GM23338 (cell line): ENCODE data around the gene SLC25A13. TPM values are rescaled to one million over a fixed set of nuclear protein-coding genes. Genes with fewer than 3 reads are reported as not detected.

ENCODE experiments used
- ATAC-seq: fragments of 200-7000 bp; cut with Tn5 transposase; 3 replicates; pipeline ENCODE4 v1.9.1; 2020
- DNase-seq: peaks from one replicate; pipeline ENCODE4 v3.0.0-alpha.2; 2015; ENCODE audit warnings: low spot score
- H2AFZ ChIP-seq: fragments of 200-600 bp; sonication (generic); 2 replicates; pipeline ENCODE4 v1.8.0; 2016; ENCODE audit warnings: antibody characterized with exemption, mild to moderate bottlenecking, moderate library complexity
- H3F3A ChIP-seq: fragments of 200-600 bp; sonication (generic); replicated peaks from 2 replicates; pipeline ENCODE4 v1.8.0; 2017; ENCODE audit warnings: antibody characterized with exemption, mixed run types, low read depth
- H3K27ac ChIP-seq: fragments of 200-600 bp; sonication (generic); 2 replicates; pipeline ENCODE4 v1.6.1; 2016; ENCODE audit warnings: low read depth
- H3K27me3 ChIP-seq: fragments of 200-600 bp; sonication (generic); 2 replicates; pipeline ENCODE4 v1.8.0; 2016; ENCODE audit warnings: mild to moderate bottlenecking, mixed run types, moderate library complexity; ENCODE audit not compliant: insufficient read depth
- H3K36me3 ChIP-seq: fragments of 200-600 bp; sonication (generic); 2 replicates; pipeline ENCODE4 v1.8.0; 2016; ENCODE audit warnings: mild to moderate bottlenecking; ENCODE audit not compliant: insufficient read depth
- H3K4me1 ChIP-seq: fragments of 200-600 bp; sonication (generic); 2 replicates; pipeline ENCODE4 v1.8.0; 2016; ENCODE audit warnings: mild to moderate bottlenecking, moderate library complexity; ENCODE audit not compliant: insufficient read depth
- H3K4me2 ChIP-seq: fragments of 200-600 bp; sonication (generic); 2 replicates; pipeline ENCODE4 v1.7.1; 2017; ENCODE audit warnings: mixed run types
- H3K4me3 ChIP-seq: fragments of 200-600 bp; sonication (generic); 2 replicates; pipeline ENCODE4 v1.6.1; 2016; ENCODE audit warnings: mixed run types
- H3K79me2 ChIP-seq: fragments of 200-600 bp; sonication (generic); replicated peaks from 2 replicates; pipeline ENCODE4 v1.8.0; 2017; ENCODE audit warnings: mild to moderate bottlenecking; ENCODE audit not compliant: insufficient read depth
- H3K9me2 ChIP-seq: fragments of 200-600 bp; sonication (generic); 2 replicates; pipeline ENCODE4 v1.8.0; 2017; ENCODE audit not compliant: insufficient read depth
- H4K20me1 ChIP-seq: fragments of 200-600 bp; sonication (generic); replicated peaks from 2 replicates; pipeline ENCODE4 v1.8.0; 2017; ENCODE audit warnings: mild to moderate bottlenecking; ENCODE audit not compliant: insufficient read depth
- H3K27ac Mint-ChIP-seq: 2 replicates; pipeline ENCODE4 v1.8.0; 2020; ENCODE audit warnings: inconsistent platforms, mild to moderate bottlenecking, moderate library complexity, mixed read lengths
- H3K27me3 Mint-ChIP-seq: 3 replicates; pipeline ENCODE4 v1.8.0; 2022; ENCODE audit warnings: low read depth, mild to moderate bottlenecking, moderate library complexity, mixed read lengths, inconsistent platforms; ENCODE audit not compliant: insufficient read depth, poor library complexity
- H3K36me3 Mint-ChIP-seq: 3 replicates; pipeline ENCODE4 v1.8.0; 2021; ENCODE audit warnings: low read depth, mild to moderate bottlenecking, inconsistent platforms, moderate library complexity, mixed read lengths
- H3K4me1 Mint-ChIP-seq: 3 replicates; pipeline ENCODE4 v1.8.0; 2020; ENCODE audit warnings: mild to moderate bottlenecking, inconsistent platforms, mixed read lengths
- H3K4me3 Mint-ChIP-seq: 3 replicates; pipeline ENCODE4 v1.8.0; 2021; ENCODE audit warnings: moderate library complexity, mild to moderate bottlenecking, inconsistent platforms, mixed read lengths
- H3K9me3 Mint-ChIP-seq: 3 replicates; pipeline ENCODE4 v1.8.0; 2020; ENCODE audit warnings: moderate library complexity, mild to moderate bottlenecking, inconsistent platforms, mixed read lengths
- CREB1 ChIP-seq: fragments of 250-450 bp; sonication (Bioruptor Pico); IDR thresholded peaks from 2 replicates; pipeline ENCODE4 v1.5.0; 2020; ENCODE audit warnings: low read depth, mild to moderate bottlenecking, moderate library complexity
- EZH2 ChIP-seq: fragments of 200-600 bp; sonication (generic); IDR thresholded peaks from one replicate; pipeline ENCODE4 v1.8.0; 2017; ENCODE audit warnings: antibody characterized with exemption, mild to moderate bottlenecking, low read depth; ENCODE audit not compliant: unreplicated experiment
- EZH2phosphoT487 ChIP-seq: fragments of 200-600 bp; sonication (generic); IDR thresholded peaks from one replicate; pipeline ENCODE4 v1.8.1; 2018; ENCODE audit warnings: antibody characterized with exemption; ENCODE audit not compliant: unreplicated experiment
- JUNB ChIP-seq: IDR thresholded peaks from one replicate; pipeline ENCODE4 v1.6.1; 2016; ENCODE audit warnings: antibody characterized with exemption; ENCODE audit not compliant: unreplicated experiment
- NANOG ChIP-seq: IDR thresholded peaks from 2 replicates; pipeline ENCODE4 v1.6.1; 2016; ENCODE audit warnings: antibody characterized with exemption, borderline replicate concordance
- POLR2AphosphoS5 ChIP-seq: IDR thresholded peaks from 2 replicates; pipeline ENCODE4 v1.6.1; 2016; ENCODE audit warnings: antibody characterized with exemption, low read depth
- REST ChIP-seq: IDR thresholded peaks from one replicate; pipeline ENCODE4 v1.6.1; 2018; ENCODE audit warnings: antibody characterized with exemption; ENCODE audit not compliant: unreplicated experiment
- STAT1 ChIP-seq: IDR thresholded peaks from one replicate; pipeline ENCODE4 v1.6.1; 2016; ENCODE audit warnings: antibody characterized with exemption; ENCODE audit not compliant: unreplicated experiment
- ZNF114 ChIP-seq: fragments of 250-450 bp; sonication (Bioruptor Pico); IDR thresholded peaks from 2 replicates; pipeline ENCODE4 v1.5.0; 2020; ENCODE audit warnings: mild to moderate bottlenecking, moderate library complexity
- ZNF331 ChIP-seq: fragments of 250-450 bp; sonication (Bioruptor Pico); IDR thresholded peaks from 2 replicates; pipeline ENCODE4 v1.5.0; 2020; ENCODE audit warnings: low read depth, mild to moderate bottlenecking, moderate library complexity
- ZNF462 ChIP-seq: fragments of 250-450 bp; sonication (Bioruptor Pico); IDR thresholded peaks from 2 replicates; pipeline ENCODE4 v1.5.0; 2020; ENCODE audit warnings: mild to moderate bottlenecking, moderate library complexity
- polyA plus RNA-seq: library from polyadenylated mRNA; unstranded; fragments of >200 nt; fragmentation: Nextera tagmentation; extraction: Ambion mirVana; gene quantifications from 2 replicates; pipeline ENCODE4 v1.2.1, GENCODE V29; 2016
- total RNA-seq: library from RNA; depleted of rRNA; stranded (reverse); fragments of >200 nt; shearing (Covaris generic); gene quantifications from 2 replicates; pipeline ENCODE4 v1.2.3, GENCODE V29; 2014
- TF ChIP-seq, protein P1 (sequence below), 2 experiments: fragments of 200-600 bp in 1 of 2; sonication (generic) in 1 of 2; conservative IDR thresholded peaks; 2 replicates each; pipeline versions ENCODE4 v1.5.1 to v1.6.1; 2016 to 2017; ENCODE audit warnings: antibody characterized with exemption in 2 of 2, low read depth in 2 of 2, mild to moderate bottlenecking in 2 of 2, moderate library complexity in 1 of 2
- TF ChIP-seq, protein P2 (sequence below): IDR thresholded peaks from 2 replicates; pipeline ENCODE4 v1.6.1; 2016; ENCODE audit warnings: antibody characterized with exemption

The SLC25A13 gene
- total and polyA plus RNA-seq, 2 experiments from 2014 or later: 51.1 to 84.6 TPM

GRCh38 chr7:96300986-96301385 lies 20.9 kb downstream of the SLC25A13 start:
- H3K4me3 Mint-ChIP-seq: no peak overlapping the region
- Histone ChIP-seq H3F3A (no peaks in the 10 kb centered on the region), H3K27me3 (no peaks in the 10 kb centered on the region), H3K36me3 (no peaks in the 10 kb centered on the region), H3K4me1 (no peaks in the 10 kb centered on the region), H3K4me2 (no peak overlapping the region), H3K27ac (no peak overlapping the region), H2AFZ (no peak overlapping the region), H3K79me2 (peaks cover 86% of the 10 kb centered on the region), H3K9me2 (no peaks in the 10 kb centered on the region), H4K20me1 (peaks cover 36% of the 10 kb centered on the region), H3K4me3 (no peak overlapping the region)
- no peaks in the 10 kb centered on the region for H3K9me3 Mint-ChIP-seq
- TF ChIP-seq CREB1 (CRISPR knock-in tag) (no peak), ZNF462 (no peak), ZNF114 (CRISPR knock-in tag) (no peak), POLR2AphosphoS5 (no peak), EZH2 (no peak), REST (no peak), NANOG (no peak), STAT1 (no peak), JUNB (no peak), EZH2phosphoT487 (no peak), ZNF331 (CRISPR knock-in tag) (no peak)
- TF ChIP-seq, protein P1, sequence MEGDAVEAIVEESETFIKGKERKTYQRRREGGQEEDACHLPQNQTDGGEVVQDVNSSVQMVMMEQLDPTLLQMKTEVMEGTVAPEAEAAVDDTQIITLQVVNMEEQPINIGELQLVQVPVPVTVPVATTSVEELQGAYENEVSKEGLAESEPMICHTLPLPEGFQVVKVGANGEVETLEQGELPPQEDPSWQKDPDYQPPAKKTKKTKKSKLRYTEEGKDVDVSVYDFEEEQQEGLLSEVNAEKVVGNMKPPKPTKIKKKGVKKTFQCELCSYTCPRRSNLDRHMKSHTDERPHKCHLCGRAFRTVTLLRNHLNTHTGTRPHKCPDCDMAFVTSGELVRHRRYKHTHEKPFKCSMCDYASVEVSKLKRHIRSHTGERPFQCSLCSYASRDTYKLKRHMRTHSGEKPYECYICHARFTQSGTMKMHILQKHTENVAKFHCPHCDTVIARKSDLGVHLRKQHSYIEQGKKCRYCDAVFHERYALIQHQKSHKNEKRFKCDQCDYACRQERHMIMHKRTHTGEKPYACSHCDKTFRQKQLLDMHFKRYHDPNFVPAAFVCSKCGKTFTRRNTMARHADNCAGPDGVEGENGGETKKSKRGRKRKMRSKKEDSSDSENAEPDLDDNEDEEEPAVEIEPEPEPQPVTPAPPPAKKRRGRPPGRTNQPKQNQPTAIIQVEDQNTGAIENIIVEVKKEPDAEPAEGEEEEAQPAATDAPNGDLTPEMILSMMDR (conservative IDR thresholded peaks at IDR 0.05; ENCODE audit: low read depth in 2 of 2): no peak
- TF ChIP-seq, protein P2, sequence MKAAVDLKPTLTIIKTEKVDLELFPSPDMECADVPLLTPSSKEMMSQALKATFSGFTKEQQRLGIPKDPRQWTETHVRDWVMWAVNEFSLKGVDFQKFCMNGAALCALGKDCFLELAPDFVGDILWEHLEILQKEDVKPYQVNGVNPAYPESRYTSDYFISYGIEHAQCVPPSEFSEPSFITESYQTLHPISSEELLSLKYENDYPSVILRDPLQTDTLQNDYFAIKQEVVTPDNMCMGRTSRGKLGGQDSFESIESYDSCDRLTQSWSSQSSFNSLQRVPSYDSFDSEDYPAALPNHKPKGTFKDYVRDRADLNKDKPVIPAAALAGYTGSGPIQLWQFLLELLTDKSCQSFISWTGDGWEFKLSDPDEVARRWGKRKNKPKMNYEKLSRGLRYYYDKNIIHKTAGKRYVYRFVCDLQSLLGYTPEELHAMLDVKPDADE: no peak
- peaks cover 1% of the 10 kb centered on the region; the same call in 2 of the 3 replicates for H3K36me3 Mint-ChIP-seq
- ATAC-seq (no peak), DNase-seq (no peak)
- peaks cover 3% of the 10 kb centered on the region; the same call in 2 of the 3 replicates for H3K4me1 Mint-ChIP-seq
- peaks cover 2% of the 10 kb centered on the region for H3K27me3 Mint-ChIP-seq
- H3K27ac Mint-ChIP-seq: no peak overlapping the region
